CD14-positive monocyte (primary cell): Measurements from ENCODE around the gene OTOG. TPM values are rescaled to one million over a fixed set of nuclear protein-coding genes. Genes with fewer than 3 reads are reported as not detected.

Experiments
- DNase-seq, 3 donors: peaks; one replicate each; pipeline ENCODE4 v3.0.0-alpha.2; 2011 to 2022
- H2AFZ ChIP-seq: 2 replicates; pipeline ENCODE4 v1.6.0; 2012; ENCODE audit warnings: mild to moderate bottlenecking, low read depth, low read length, inconsistent platforms; ENCODE audit not compliant: insufficient read depth, poor library complexity, severe bottlenecking
- H3K27ac ChIP-seq, 2 donors: 1 replicate in 1 of 2; 2 replicates in 1 of 2; pipeline ENCODE4 v1.5.1; 2012 to 2013; ENCODE audit warnings: low read length in 2 of 2, control low read depth in 1 of 2, inconsistent platforms in 1 of 2, low read depth in 1 of 2, mild to moderate bottlenecking in 1 of 2
- H3K27me3 ChIP-seq, 2 donors: one replicate each; pipeline versions ENCODE4 v1.6.0 to v1.6.1; 2011 to 2013; ENCODE audit warnings: low read length in 2 of 2; ENCODE audit not compliant: control insufficient read depth in 2 of 2, insufficient read depth in 2 of 2
- H3K36me3 ChIP-seq, 2 donors: replicated peaks in 1 of 2; 1 replicate in 1 of 2; 2 replicates in 1 of 2; pipeline versions ENCODE4 v1.5.1 to v1.6.1; 2012 to 2013; ENCODE audit warnings: low read length in 2 of 2, control low read depth in 1 of 2, inconsistent platforms in 1 of 2, mild to moderate bottlenecking in 1 of 2; ENCODE audit not compliant: insufficient read depth in 2 of 2, control insufficient read depth in 1 of 2
- H3K4me1 ChIP-seq, 2 donors: 1 replicate in 1 of 2; 2 replicates in 1 of 2; pipeline versions ENCODE4 v1.5.1 to v1.6.1; 2012 to 2013; ENCODE audit warnings: low read length in 2 of 2, control low read depth in 1 of 2, inconsistent platforms in 1 of 2, mild to moderate bottlenecking in 1 of 2, moderate library complexity in 1 of 2; ENCODE audit not compliant: insufficient read depth in 2 of 2, control insufficient read depth in 1 of 2
- H3K4me2 ChIP-seq: replicated peaks from 2 replicates; pipeline ENCODE3; 2012; ENCODE audit warnings: low read length, moderate library complexity, mild to moderate bottlenecking; ENCODE audit not compliant: poor library complexity, severe bottlenecking; ENCODE audit errors: extremely low read depth
- H3K4me3 ChIP-seq, 3 experiments: fragments of 200-600 bp in 1 of 3; sonication (generic) in 1 of 3; replicated peaks in 1 of 3; 1 replicate in 2 of 3; 2 replicates in 1 of 3; pipeline ENCODE4 v1.5.1; 2011 to 2013; ENCODE audit warnings: low read length in 3 of 3, mild to moderate bottlenecking in 3 of 3, control low read depth in 2 of 3, low read depth in 2 of 3, inconsistent platforms in 1 of 3, moderate library complexity in 1 of 3
- H3K79me2 ChIP-seq: 2 replicates; pipeline ENCODE4 v1.6.0; 2012; ENCODE audit warnings: mild to moderate bottlenecking, control low read depth, inconsistent platforms, low read length, moderate library complexity; ENCODE audit not compliant: insufficient read depth
- H3K9ac ChIP-seq: 2 replicates; pipeline ENCODE4 v1.6.0; 2017; ENCODE audit warnings: low read length, mild to moderate bottlenecking; ENCODE audit not compliant: insufficient read depth, poor library complexity, severe bottlenecking
- H3K9me3 ChIP-seq, 2 donors: replicated peaks in 1 of 2; 1 replicate in 1 of 2; 2 replicates in 1 of 2; pipeline versions ENCODE4 v1.5.1 to v1.6.1; 2012 to 2013; ENCODE audit warnings: low read length in 2 of 2, control low read depth in 1 of 2; ENCODE audit not compliant: control insufficient read depth in 1 of 2, insufficient read depth in 1 of 2
- H4K20me1 ChIP-seq: 2 replicates; pipeline ENCODE4 v1.6.0; 2012; ENCODE audit warnings: mild to moderate bottlenecking, low read length, control low read depth, moderate library complexity; ENCODE audit not compliant: insufficient read depth
- H3K27ac Mint-ChIP-seq, 7 donors: one replicate each; pipeline ENCODE4 v1.8.0; 2020; ENCODE audit warnings: mild to moderate bottlenecking in 7 of 7, mixed read lengths in 7 of 7, moderate library complexity in 6 of 7, inconsistent platforms in 2 of 7
- H3K27me3 Mint-ChIP-seq, 3 donors: one replicate each; pipeline ENCODE4 v1.8.0; 2021 to 2022; ENCODE audit warnings: low read depth in 3 of 3, mild to moderate bottlenecking in 3 of 3, mixed read lengths in 3 of 3, moderate library complexity in 3 of 3, inconsistent platforms in 1 of 3
- H3K36me3 Mint-ChIP-seq, 2 donors: one replicate each; pipeline ENCODE4 v1.8.0; 2020; ENCODE audit warnings: mixed read lengths in 2 of 2, inconsistent platforms in 1 of 2, mild to moderate bottlenecking in 1 of 2
- H3K4me1 Mint-ChIP-seq: one replicate; pipeline ENCODE4 v1.8.0; 2020; ENCODE audit warnings: mild to moderate bottlenecking, mixed read lengths
- H3K4me3 Mint-ChIP-seq, 2 donors: one replicate each; pipeline ENCODE4 v1.8.0; 2020; ENCODE audit warnings: mild to moderate bottlenecking in 2 of 2, mixed read lengths in 2 of 2, moderate library complexity in 1 of 2
- H3K9me3 Mint-ChIP-seq, 7 donors: one replicate each; pipeline ENCODE4 v1.8.0; 2020 to 2022; ENCODE audit warnings: mixed read lengths in 7 of 7, mild to moderate bottlenecking in 6 of 7, moderate library complexity in 6 of 7, inconsistent platforms in 2 of 7
- CTCF ChIP-seq: fragments of 200-600 bp; IDR thresholded peaks from one replicate; pipeline ENCODE4 v1.8.0; 2022; ENCODE audit warnings: antibody characterized with exemption, mild to moderate bottlenecking
- WGBS: methylation state at CpG from one replicate; pipeline ENCODE4 v1.1.5; 2013; ENCODE audit warnings: missing lambda C conversion rate; ENCODE audit not compliant: insufficient coverage; 5-methylcytosine and 5-hydroxymethylcytosine counted together
- intact Hi-C, 2 donors: fragments of 100-400 bp; cut with micrococcal nuclease; formaldehyde crosslinking; loops; one replicate each; pipeline versions ENCODE4 v1.15.0 to v1.15.1; 2023
- polyA plus RNA-seq, 3 donors: library from polyadenylated mRNA; depleted of rRNA in 1 of 3; unstranded in 2 of 3; stranded (reverse) in 1 of 3; fragments of 300-500 nt in 2 of 3; fragments of >200 nt in 1 of 3; fragmentation: Illumina TruSeq in 2 of 3; gene quantifications; 1 replicate in 2 of 3; 2 replicates in 1 of 3; pipeline ENCODE4 v1.2.3, GENCODE V29; 2012 to 2021

OTOG gene
- polyA plus RNA-seq, 3 donors: not detected

- Histone ChIP-seq H3K36me3 (no peaks in the 10 kb centered on the region), H4K20me1 (no peaks in the 10 kb centered on the region), H3K79me2 (no peaks in the 10 kb centered on the region), H3K27me3 (peaks cover 2 to 14% of the 10 kb centered on the region in 2 donors), H3K9me3 (peaks cover 0 to 3% of the 10 kb centered on the region in 2 donors), H3K4me1 (no peaks in the 10 kb centered on the region), H2AFZ (no peak overlapping the region), H3K4me3 (no peak overlapping the region), H3K9ac (no peak overlapping the region), H3K27ac (no peak overlapping the region), H3K4me2 (no peak overlapping the region)
- H3K36me3 Mint-ChIP-seq: no peaks in the 10 kb centered on the region
- intact Hi-C loops: no loop called here
- H3K4me3 Mint-ChIP-seq: no peak overlapping the region
- DNase-seq: no peak
- no peak overlapping the region for H3K27ac Mint-ChIP-seq
- peaks cover 0 to 29% (median 13%) of the 10 kb centered on the region in 7 donors for H3K9me3 Mint-ChIP-seq
- TF ChIP-seq CTCF: no peak
- H3K27me3 Mint-ChIP-seq: peaks cover 10 to 37% (median 13%) of the 10 kb centered on the region in 3 donors
- H3K4me1 Mint-ChIP-seq: no peaks in the 10 kb centered on the region
- 100% methylated on average over 1 of the region's 5 CpGs for WGBS
Observed at GRCh38 chr11:17651681-17652080, 104.6 kb downstream of the OTOG start.

- WGBS: 100% methylated on average over 2 of the region's 2 CpGs
- Mint-ChIP-seq H3K27me3 (peaks cover 9 to 36% (median 13%) of the 10 kb centered on the region in 3 donors), H3K36me3 (no peaks in the 10 kb centered on the region), H3K4me3 (no peak overlapping the region), H3K27ac (no peak overlapping the region), H3K4me1 (no peaks in the 10 kb centered on the region), H3K9me3 (peaks cover 0 to 23% (median 10%) of the 10 kb centered on the region in 7 donors)
- H3K27me3 ChIP-seq: peaks cover 2 to 14% of the 10 kb centered on the region in 2 donors
- H3K4me1 ChIP-seq: no peaks in the 10 kb centered on the region
- H3K79me2 ChIP-seq: no peaks in the 10 kb centered on the region
- DNase-seq: no peak
- no peak overlapping the region for H3K4me2 ChIP-seq
- no peaks in the 10 kb centered on the region for H3K36me3 ChIP-seq
- intact Hi-C loops: no loop called here
- no peak overlapping the region for H3K4me3 ChIP-seq
- H3K9me3 ChIP-seq: peaks cover 0 to 3% of the 10 kb centered on the region in 2 donors
- no peak overlapping the region for H2AFZ ChIP-seq
- H4K20me1 ChIP-seq: no peaks in the 10 kb centered on the region
- no peak overlapping the region for H3K9ac ChIP-seq
- no peak overlapping the region for H3K27ac ChIP-seq
- TF ChIP-seq CTCF: no peak
Observed at GRCh38 chr11:17652556-17652955, 105.5 kb downstream of the OTOG start.
